Measurements from ENCODE around the gene SLCO2A1. TPM values are rescaled to one million over a fixed set of nuclear protein-coding genes. Genes with fewer than 3 reads are reported as not detected.
A peak's percentile ranks its signal among the peaks of the same experiment; 100 is the strongest.

Gene SLCO2A1
- total RNA-seq, 1 donor from 2014 or later, result 1.0 TPM

DNA sequence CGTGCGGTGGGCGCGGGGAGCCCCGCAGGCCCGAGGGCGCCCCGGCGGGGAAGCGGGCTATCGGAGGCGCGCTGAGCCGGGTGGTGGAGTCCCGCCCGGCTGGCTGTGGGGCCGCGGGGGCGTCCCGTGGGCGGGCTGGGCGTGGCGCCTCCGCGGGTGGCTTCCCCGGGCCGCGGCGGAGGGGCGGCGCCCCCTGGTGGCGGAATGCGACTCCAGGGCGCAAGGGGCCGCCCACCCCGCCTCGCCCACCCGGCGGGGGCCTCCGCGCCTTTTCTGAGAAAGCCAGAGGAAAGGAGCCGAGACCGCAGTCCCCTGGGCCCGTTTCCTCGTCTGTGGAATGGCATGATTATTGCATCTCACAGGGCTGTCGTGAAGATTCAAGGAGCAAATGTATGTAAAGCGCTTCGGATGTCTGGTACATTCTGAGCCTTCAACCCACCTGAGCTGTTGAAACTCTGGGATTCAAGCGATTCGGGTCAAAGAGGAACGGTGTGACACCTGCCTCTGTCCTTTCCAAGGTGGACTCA, 102.1 kb downstream of the SLCO2A1 start:
- H3K27ac Mint-ChIP-seq (ENCODE audit: unreplicated experiment), result no peak overlapping the region
- no peak for DNase-seq (ENCODE audit: low spot score)
- peaks cover 10% of the 10 kb centered on the region for H3K4me1 Mint-ChIP-seq (ENCODE audit: low read depth)
- peak overlapping the region; percentile 71 for H3K4me3 Mint-ChIP-seq (ENCODE audit: unreplicated experiment)
- no peaks in the 10 kb centered on the region for H3K27me3 Mint-ChIP-seq (ENCODE audit: low read depth)
- TF ChIP-seq, protein P1, sequence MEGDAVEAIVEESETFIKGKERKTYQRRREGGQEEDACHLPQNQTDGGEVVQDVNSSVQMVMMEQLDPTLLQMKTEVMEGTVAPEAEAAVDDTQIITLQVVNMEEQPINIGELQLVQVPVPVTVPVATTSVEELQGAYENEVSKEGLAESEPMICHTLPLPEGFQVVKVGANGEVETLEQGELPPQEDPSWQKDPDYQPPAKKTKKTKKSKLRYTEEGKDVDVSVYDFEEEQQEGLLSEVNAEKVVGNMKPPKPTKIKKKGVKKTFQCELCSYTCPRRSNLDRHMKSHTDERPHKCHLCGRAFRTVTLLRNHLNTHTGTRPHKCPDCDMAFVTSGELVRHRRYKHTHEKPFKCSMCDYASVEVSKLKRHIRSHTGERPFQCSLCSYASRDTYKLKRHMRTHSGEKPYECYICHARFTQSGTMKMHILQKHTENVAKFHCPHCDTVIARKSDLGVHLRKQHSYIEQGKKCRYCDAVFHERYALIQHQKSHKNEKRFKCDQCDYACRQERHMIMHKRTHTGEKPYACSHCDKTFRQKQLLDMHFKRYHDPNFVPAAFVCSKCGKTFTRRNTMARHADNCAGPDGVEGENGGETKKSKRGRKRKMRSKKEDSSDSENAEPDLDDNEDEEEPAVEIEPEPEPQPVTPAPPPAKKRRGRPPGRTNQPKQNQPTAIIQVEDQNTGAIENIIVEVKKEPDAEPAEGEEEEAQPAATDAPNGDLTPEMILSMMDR (IDR thresholded peaks at IDR 0.05), result peak; percentile 86
- no peaks in the 10 kb centered on the region for H3K36me3 Mint-ChIP-seq (ENCODE audit: low read depth)
- no peaks in the 10 kb centered on the region for H3K9me3 Mint-ChIP-seq (ENCODE audit: low read depth)

DNA sequence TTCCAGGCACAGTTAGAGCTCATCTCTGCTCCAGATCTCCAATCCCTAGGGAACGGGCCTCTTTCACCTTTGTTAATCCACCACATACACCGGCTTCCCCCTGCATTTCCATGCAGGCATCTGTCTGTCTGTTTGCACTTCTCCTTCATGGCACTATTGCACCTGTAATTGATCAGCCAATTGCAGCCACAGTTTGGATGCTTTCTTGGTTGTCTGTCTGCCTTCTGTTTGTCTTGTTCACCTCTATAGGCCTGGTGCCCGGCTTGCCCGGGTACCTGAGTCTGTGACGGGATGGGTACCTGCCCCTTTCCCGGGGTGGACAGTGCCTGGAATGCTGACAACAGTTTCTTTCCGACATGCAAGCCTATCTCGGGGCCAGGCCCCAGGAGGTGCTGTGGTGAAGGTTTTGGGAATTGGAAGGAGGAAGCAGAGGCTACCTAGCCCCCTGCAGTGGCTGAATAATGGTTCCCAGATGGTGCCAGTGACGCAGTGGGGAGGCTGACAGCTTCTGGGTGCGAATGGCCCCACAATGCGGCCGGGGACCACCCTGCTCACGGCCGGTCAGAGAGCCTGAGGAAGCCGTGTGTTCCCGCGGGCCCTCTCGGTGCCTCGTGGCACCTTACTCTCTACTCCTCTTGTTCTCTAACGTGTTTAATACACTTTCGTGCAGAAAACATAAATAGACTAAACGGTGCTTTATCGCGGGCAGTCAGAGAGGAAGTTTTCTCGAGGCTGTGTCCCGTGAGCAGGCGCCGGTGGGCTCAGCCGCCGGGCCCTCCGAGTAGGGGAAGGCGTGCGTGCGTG, 102.8 kb downstream of the SLCO2A1 start:
- Mint-ChIP-seq H3K4me3 (ENCODE audit: unreplicated experiment) (peak overlapping the region; percentile 71), H3K9me3 (ENCODE audit: low read depth) (no peaks in the 10 kb centered on the region), H3K36me3 (ENCODE audit: low read depth) (no peaks in the 10 kb centered on the region), H3K4me1 (ENCODE audit: low read depth) (peaks cover 10% of the 10 kb centered on the region), H3K27me3 (ENCODE audit: low read depth) (no peaks in the 10 kb centered on the region), H3K27ac (ENCODE audit: unreplicated experiment) (no peak overlapping the region)
- DNase-seq (ENCODE audit: low spot score), result no peak
- TF ChIP-seq, protein P1 (IDR thresholded peaks at IDR 0.05), result no peak

DNA sequence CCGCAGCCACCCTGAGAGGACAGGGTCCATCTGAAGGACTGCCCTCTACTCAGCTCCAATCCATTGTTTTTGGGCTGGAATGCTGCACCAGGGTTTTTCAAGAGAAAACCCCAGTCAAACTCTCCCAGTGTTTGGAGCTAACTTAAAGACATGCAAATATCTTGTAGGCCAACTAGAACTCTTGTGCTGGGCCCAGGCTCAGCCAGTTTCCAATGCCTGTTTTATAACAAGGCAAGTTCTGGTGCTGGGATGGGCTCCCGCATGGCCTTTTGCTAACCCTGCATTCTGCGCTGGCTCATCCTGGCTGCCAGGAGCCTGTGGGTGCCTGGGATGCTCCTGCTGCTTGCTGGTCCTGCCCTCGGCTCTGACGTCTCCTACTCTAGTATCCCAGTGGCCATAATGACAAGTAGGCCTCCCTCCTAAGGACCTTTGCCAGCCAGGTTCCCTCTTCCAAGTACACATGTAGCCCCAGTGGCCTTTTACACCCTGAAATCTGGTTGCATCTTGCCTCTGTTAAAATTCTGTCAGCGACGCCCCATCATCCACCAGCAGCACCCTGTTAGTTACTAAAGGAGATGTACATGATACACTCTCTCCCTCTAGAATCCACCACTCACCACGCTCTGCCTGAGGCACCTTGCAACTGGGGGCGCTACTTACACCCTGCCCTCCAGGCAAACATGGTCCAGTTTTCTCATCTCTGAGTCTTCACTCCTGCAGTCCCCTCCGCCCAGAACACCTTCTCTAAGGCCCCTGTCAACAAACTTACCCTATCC, 103.6 kb downstream of the SLCO2A1 start:
- no peaks in the 10 kb centered on the region for H3K27me3 Mint-ChIP-seq (ENCODE audit: low read depth)
- no peak overlapping the region for H3K27ac Mint-ChIP-seq (ENCODE audit: unreplicated experiment)
- no peaks in the 10 kb centered on the region for H3K9me3 Mint-ChIP-seq (ENCODE audit: low read depth)
- no peak for DNase-seq (ENCODE audit: low spot score)
- H3K36me3 Mint-ChIP-seq (ENCODE audit: low read depth), result no peaks in the 10 kb centered on the region
- TF ChIP-seq, protein P1 (IDR thresholded peaks at IDR 0.05), result no peak
- peaks cover 10% of the 10 kb centered on the region for H3K4me1 Mint-ChIP-seq (ENCODE audit: low read depth)
- H3K4me3 Mint-ChIP-seq (ENCODE audit: unreplicated experiment), result no peak overlapping the region

DNA sequence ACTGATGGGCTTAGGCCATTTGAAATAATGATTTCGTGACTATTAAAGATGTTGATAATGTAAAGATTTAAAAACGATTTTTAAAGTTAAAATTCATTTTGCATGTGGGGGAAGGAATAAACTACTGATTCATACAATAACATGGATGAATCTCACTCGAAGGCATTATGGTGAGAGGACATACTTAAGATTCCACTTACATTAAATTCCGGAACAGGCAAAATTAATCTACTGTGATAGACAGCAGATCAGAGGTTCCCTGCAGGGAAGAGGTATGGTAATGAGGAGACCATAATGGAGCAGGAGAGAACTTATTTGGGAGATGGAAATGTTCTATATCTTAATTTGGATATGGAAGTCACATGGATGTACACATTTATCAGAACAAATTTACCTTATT, 105.7 kb downstream of the SLCO2A1 start:
- H3K4me1 Mint-ChIP-seq (ENCODE audit: low read depth), result peaks cover 10% of the 10 kb centered on the region
- H3K4me3 Mint-ChIP-seq (ENCODE audit: unreplicated experiment), result no peak overlapping the region
- TF ChIP-seq, protein P1 (IDR thresholded peaks at IDR 0.05), result no peak
- DNase-seq (ENCODE audit: low spot score), result no peak
- H3K36me3 Mint-ChIP-seq (ENCODE audit: low read depth), result no peaks in the 10 kb centered on the region
- no peaks in the 10 kb centered on the region for H3K27me3 Mint-ChIP-seq (ENCODE audit: low read depth)
- H3K9me3 Mint-ChIP-seq (ENCODE audit: low read depth), result no peaks in the 10 kb centered on the region
- no peak overlapping the region for H3K27ac Mint-ChIP-seq (ENCODE audit: unreplicated experiment)

DNA sequence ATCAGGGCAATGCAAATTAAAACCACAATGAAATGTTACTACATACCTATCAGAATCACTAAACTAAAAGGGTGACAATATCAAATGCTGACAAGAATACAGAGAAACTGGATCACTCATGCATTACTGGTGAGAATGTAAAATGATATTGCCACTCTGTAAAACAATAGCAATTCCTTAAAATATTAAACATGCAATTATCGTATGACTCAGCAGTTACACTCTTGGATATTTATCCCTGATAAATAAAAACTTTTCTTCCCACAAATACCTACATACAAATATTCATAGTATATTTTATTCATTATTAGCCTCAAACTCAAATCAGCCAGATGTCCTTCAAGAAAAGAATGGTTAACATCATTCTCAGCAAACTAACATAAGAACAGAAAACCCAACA, 108.1 kb downstream of the SLCO2A1 start:
- H3K4me1 Mint-ChIP-seq (ENCODE audit: low read depth), result peaks cover 5% of the 10 kb centered on the region
- H3K27ac Mint-ChIP-seq (ENCODE audit: unreplicated experiment), result no peak overlapping the region
- no peak overlapping the region for H3K4me3 Mint-ChIP-seq (ENCODE audit: unreplicated experiment)
- no peaks in the 10 kb centered on the region for H3K36me3 Mint-ChIP-seq (ENCODE audit: low read depth)
- H3K27me3 Mint-ChIP-seq (ENCODE audit: low read depth), result no peaks in the 10 kb centered on the region
- DNase-seq (ENCODE audit: low spot score), result no peak
- TF ChIP-seq, protein P1 (IDR thresholded peaks at IDR 0.05), result no peak
- peaks cover 6% of the 10 kb centered on the region for H3K9me3 Mint-ChIP-seq (ENCODE audit: low read depth)
